ENCODE results near the gene CDK5R1. TPM values are rescaled to one million over a fixed set of nuclear protein-coding genes. Genes with fewer than 3 reads are reported as not detected.

CDK5R1 gene
- total RNA-seq, 1 donor from 2014 or later, result 2.2 TPM

GRCh38 chr17:32525122-32525521 lies 38.3 kb downstream of the CDK5R1 start:
- no peaks in the 10 kb centered on the region for H3K36me3 Mint-ChIP-seq (ENCODE audit: low read depth, unreplicated experiment)
- peaks cover 2% of the 10 kb centered on the region for H3K27me3 Mint-ChIP-seq (ENCODE audit: unreplicated experiment)
- DNase-seq (ENCODE audit: low spot score), result no peak
- TF ChIP-seq CTCF (IDR thresholded peaks at IDR 0.05; ENCODE audit: unreplicated experiment), result no peak
- no peaks in the 10 kb centered on the region for H3K9me3 Mint-ChIP-seq (ENCODE audit: unreplicated experiment)
- H3K27ac Mint-ChIP-seq (ENCODE audit: unreplicated experiment), result no peak overlapping the region
- no peak overlapping the region for H3K4me3 Mint-ChIP-seq (ENCODE audit: unreplicated experiment)
- H3K4me1 Mint-ChIP-seq (ENCODE audit: unreplicated experiment), result peaks cover 19% of the 10 kb centered on the region

- H3K4me1 Mint-ChIP-seq (ENCODE audit: unreplicated experiment), result peaks cover 8% of the 10 kb centered on the region
- no peaks in the 10 kb centered on the region for H3K36me3 Mint-ChIP-seq (ENCODE audit: low read depth, unreplicated experiment)
- H3K27me3 Mint-ChIP-seq (ENCODE audit: unreplicated experiment), result no peaks in the 10 kb centered on the region
- no peaks in the 10 kb centered on the region for H3K9me3 Mint-ChIP-seq (ENCODE audit: unreplicated experiment)
- no peak overlapping the region for H3K27ac Mint-ChIP-seq (ENCODE audit: unreplicated experiment)
- DNase-seq (ENCODE audit: low spot score), result no peak
- H3K4me3 Mint-ChIP-seq (ENCODE audit: unreplicated experiment), result no peak overlapping the region
- TF ChIP-seq CTCF (IDR thresholded peaks at IDR 0.05; ENCODE audit: unreplicated experiment), result no peak
Measured at GRCh38 chr17:32527146-32527545, 40.4 kb downstream of the CDK5R1 start.

GRCh38 chr17:32528825-32529224 lies 42.0 kb downstream of the CDK5R1 start:
- H3K27me3 Mint-ChIP-seq (ENCODE audit: unreplicated experiment), result peaks cover 1% of the 10 kb centered on the region
- H3K9me3 Mint-ChIP-seq (ENCODE audit: unreplicated experiment), result no peaks in the 10 kb centered on the region
- H3K27ac Mint-ChIP-seq (ENCODE audit: unreplicated experiment), result no peak overlapping the region
- H3K4me3 Mint-ChIP-seq (ENCODE audit: unreplicated experiment), result no peak overlapping the region
- H3K4me1 Mint-ChIP-seq (ENCODE audit: unreplicated experiment), result no peaks in the 10 kb centered on the region
- no peak for TF ChIP-seq CTCF (IDR thresholded peaks at IDR 0.05; ENCODE audit: unreplicated experiment)
- DNase-seq (ENCODE audit: low spot score), result no peak
- H3K36me3 Mint-ChIP-seq (ENCODE audit: low read depth, unreplicated experiment), result no peaks in the 10 kb centered on the region

- DNase-seq (ENCODE audit: low spot score), result no peak
- TF ChIP-seq CTCF (IDR thresholded peaks at IDR 0.05; ENCODE audit: unreplicated experiment), result no peak
- Mint-ChIP-seq H3K4me3 (ENCODE audit: unreplicated experiment) (no peak overlapping the region), H3K4me1 (ENCODE audit: unreplicated experiment) (no peaks in the 10 kb centered on the region), H3K27ac (ENCODE audit: unreplicated experiment) (no peak overlapping the region), H3K27me3 (ENCODE audit: unreplicated experiment) (peaks cover 1% of the 10 kb centered on the region), H3K9me3 (ENCODE audit: unreplicated experiment) (no peaks in the 10 kb centered on the region), H3K36me3 (ENCODE audit: low read depth, unreplicated experiment) (no peaks in the 10 kb centered on the region)
Measured at GRCh38 chr17:32529604-32530003, 42.8 kb downstream of the CDK5R1 start.

GRCh38 chr17:32533296-32533695 lies 46.5 kb downstream of the CDK5R1 start:
- Mint-ChIP-seq H3K9me3 (ENCODE audit: unreplicated experiment) (no peaks in the 10 kb centered on the region), H3K4me3 (ENCODE audit: unreplicated experiment) (no peak overlapping the region), H3K4me1 (ENCODE audit: unreplicated experiment) (peaks cover 8% of the 10 kb centered on the region), H3K27ac (ENCODE audit: unreplicated experiment) (no peak overlapping the region), H3K36me3 (ENCODE audit: low read depth, unreplicated experiment) (no peaks in the 10 kb centered on the region), H3K27me3 (ENCODE audit: unreplicated experiment) (peaks cover 1% of the 10 kb centered on the region)
- no peak for DNase-seq (ENCODE audit: low spot score)
- no peak for TF ChIP-seq CTCF (IDR thresholded peaks at IDR 0.05; ENCODE audit: unreplicated experiment)

Measured in endothelial cell (in vitro differentiated cells).